Neural cell (in vitro differentiated cells): Measurements from ENCODE around the gene TMUB1. TPM values are rescaled to one million over a fixed set of nuclear protein-coding genes. Genes with fewer than 3 reads are reported as not detected.
A peak's percentile ranks its signal among the peaks of the same experiment; 100 is the strongest.

Experiments used
- H2AFZ ChIP-seq: fragments of 200-600, 300-800 bp; sonication (generic), shearing (Covaris generic); 2 replicates; pipeline ENCODE4 v1.6.0; 2014; ENCODE audit warnings: low read depth, mild to moderate bottlenecking, antibody characterized with exemption, low read length, moderate library complexity
- H3F3A ChIP-seq: fragments of 200-600 bp; shearing (Covaris generic); 2 replicates; pipeline ENCODE4 v1.6.1; 2016; ENCODE audit warnings: mild to moderate bottlenecking, moderate library complexity, mixed read lengths, antibody characterized with exemption, low read length; ENCODE audit not compliant: insufficient read depth, poor library complexity, severe bottlenecking
- H3K27ac ChIP-seq: fragments of 200-600, 300-800 bp; sonication (generic), shearing (Covaris generic); 2 replicates; pipeline ENCODE4 v1.5.1; 2014; ENCODE audit warnings: mild to moderate bottlenecking, low read length, moderate library complexity
- H3K27me3 ChIP-seq: fragments of 300-800, 200-600 bp; sonication (generic), shearing (Covaris generic); 2 replicates; pipeline ENCODE4 v1.6.0; 2014; ENCODE audit warnings: mild to moderate bottlenecking, low read depth, low read length, moderate library complexity; ENCODE audit not compliant: insufficient read depth
- H3K36me3 ChIP-seq: fragments of 300-800, 200-600 bp; sonication (generic), shearing (Covaris generic); 2 replicates; pipeline ENCODE4 v1.5.1; 2014; ENCODE audit warnings: mild to moderate bottlenecking, antibody characterized with exemption, low read length, moderate library complexity; ENCODE audit not compliant: insufficient read depth
- H3K4me2 ChIP-seq: fragments of 300-800, 200-600 bp; sonication (generic), shearing (Covaris generic); 2 replicates; pipeline ENCODE4 v1.6.0; 2014; ENCODE audit warnings: mild to moderate bottlenecking, low read length
- H3K4me3 ChIP-seq: fragments of 300-800, 200-600 bp; sonication (generic), shearing (Covaris generic); 2 replicates; pipeline ENCODE4 v1.5.1; 2014; ENCODE audit warnings: mild to moderate bottlenecking, low read length, moderate library complexity
- H3K79me2 ChIP-seq: fragments of 200-600 bp; shearing (Covaris generic); replicated peaks from 2 replicates; pipeline ENCODE4 v1.6.0; 2014; ENCODE audit warnings: mild to moderate bottlenecking, low read length, moderate library complexity; ENCODE audit not compliant: insufficient read depth
- H3K9ac ChIP-seq: fragments of 300-800, 200-600 bp; sonication (generic), shearing (Covaris generic); 2 replicates; pipeline ENCODE4 v1.6.1; 2016; ENCODE audit warnings: mild to moderate bottlenecking, low read length, mixed read lengths
- H3K9me2 ChIP-seq: fragments of 200-600 bp; shearing (Covaris generic); 2 replicates; pipeline ENCODE4 v1.6.1; 2016; ENCODE audit warnings: mild to moderate bottlenecking, low read length, mixed read lengths; ENCODE audit not compliant: insufficient read depth
- H3K9me3 ChIP-seq: fragments of 200-600, 300-800 bp; sonication (generic), shearing (Covaris generic); 2 replicates; pipeline ENCODE4 v1.6.1; 2016; ENCODE audit warnings: mild to moderate bottlenecking, mixed run types, low read length, moderate library complexity, mixed read lengths
- H4K20me1 ChIP-seq: fragments of 200-600 bp; shearing (Covaris generic); 2 replicates; pipeline ENCODE4 v1.6.1; 2016; ENCODE audit warnings: mild to moderate bottlenecking, mixed run types; ENCODE audit not compliant: insufficient read depth
- EP300 ChIP-seq: fragments of 450-650 bp; conservative IDR thresholded peaks from 2 replicates; pipeline ENCODE4 v1.6.1; 2014; ENCODE audit warnings: antibody characterized with exemption, mild to moderate bottlenecking, moderate library complexity; ENCODE audit not compliant: poor library complexity, severe bottlenecking
- EZH2 ChIP-seq: fragments of 200-600, 300-800 bp; shearing (Covaris generic), sonication (generic); IDR thresholded peaks from 2 replicates; pipeline ENCODE4 v1.6.1; 2014; ENCODE audit warnings: antibody characterized with exemption, low read length, borderline replicate concordance, mild to moderate bottlenecking; ENCODE audit not compliant: insufficient read depth, poor library complexity, severe bottlenecking
- MXI1 ChIP-seq: fragments of 450-650 bp; conservative IDR thresholded peaks from 2 replicates; pipeline ENCODE4 v1.6.1; 2014; ENCODE audit warnings: antibody characterized with exemption, mild to moderate bottlenecking; ENCODE audit not compliant: poor library complexity, severe bottlenecking
- POLR2AphosphoS5 ChIP-seq: IDR thresholded peaks from 2 replicates; pipeline ENCODE4 v1.6.1; 2012
- RAD21 ChIP-seq: fragments of 450-650 bp; conservative IDR thresholded peaks from 2 replicates; pipeline ENCODE4 v1.6.1; 2014; ENCODE audit warnings: antibody characterized with exemption, mild to moderate bottlenecking, moderate library complexity
- SMC3 ChIP-seq: fragments of 450-650 bp; conservative IDR thresholded peaks from 2 replicates; pipeline ENCODE4 v1.6.1; 2014; ENCODE audit warnings: antibody characterized with exemption, mild to moderate bottlenecking, moderate library complexity; ENCODE audit not compliant: poor library complexity
- TAF1 ChIP-seq: IDR thresholded peaks from 2 replicates; pipeline ENCODE4 v1.6.1; 2012; ENCODE audit warnings: low read depth
- polyA plus RNA-seq: library from polyadenylated mRNA; depleted of rRNA; stranded (reverse); fragments of >200 nt; gene quantifications from 2 replicates; pipeline ENCODE4 v1.2.3, GENCODE V29; 2014
- TF ChIP-seq, protein P1 (sequence below): fragments of 450-650 bp; IDR thresholded peaks from 2 replicates; pipeline ENCODE4 v1.5.1; 2014; ENCODE audit warnings: antibody characterized with exemption, mild to moderate bottlenecking, moderate library complexity; ENCODE audit not compliant: poor library complexity, severe bottlenecking
- TF ChIP-seq, protein P2 (sequence below): IDR thresholded peaks from 2 replicates; pipeline ENCODE4 v1.6.1; 2012; ENCODE audit warnings: borderline replicate concordance

Gene TMUB1
- polyA plus RNA-seq, 1 donor from 2014 or later, result 35.2 TPM

DNA sequence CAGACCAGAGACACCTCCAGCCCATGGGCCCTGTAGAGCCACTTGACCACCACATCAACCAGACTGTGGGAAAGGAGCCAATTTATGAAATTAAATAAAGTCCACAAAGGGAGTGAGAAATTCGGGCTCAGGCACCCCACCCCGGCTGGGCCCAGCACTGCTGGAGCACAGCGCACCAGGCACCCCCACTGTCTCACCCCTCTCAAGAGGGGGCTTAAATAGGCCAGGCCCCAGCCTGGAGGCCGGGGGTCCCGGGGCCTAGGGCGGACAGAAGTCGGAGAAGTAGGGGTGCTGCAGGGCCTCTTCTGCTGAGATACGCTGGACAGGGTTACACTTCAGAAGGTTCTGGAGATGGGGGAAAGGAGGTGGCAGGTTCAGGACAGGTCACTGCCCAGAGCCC lies 29.5 kb downstream of the TMUB1 start:
- peaks cover 23% of the 10 kb centered on the region for H3K27me3 ChIP-seq
- TF ChIP-seq EP300 (no peak), POLR2AphosphoS5 (no peak), RAD21 (no peak)
- TF ChIP-seq, protein P1, sequence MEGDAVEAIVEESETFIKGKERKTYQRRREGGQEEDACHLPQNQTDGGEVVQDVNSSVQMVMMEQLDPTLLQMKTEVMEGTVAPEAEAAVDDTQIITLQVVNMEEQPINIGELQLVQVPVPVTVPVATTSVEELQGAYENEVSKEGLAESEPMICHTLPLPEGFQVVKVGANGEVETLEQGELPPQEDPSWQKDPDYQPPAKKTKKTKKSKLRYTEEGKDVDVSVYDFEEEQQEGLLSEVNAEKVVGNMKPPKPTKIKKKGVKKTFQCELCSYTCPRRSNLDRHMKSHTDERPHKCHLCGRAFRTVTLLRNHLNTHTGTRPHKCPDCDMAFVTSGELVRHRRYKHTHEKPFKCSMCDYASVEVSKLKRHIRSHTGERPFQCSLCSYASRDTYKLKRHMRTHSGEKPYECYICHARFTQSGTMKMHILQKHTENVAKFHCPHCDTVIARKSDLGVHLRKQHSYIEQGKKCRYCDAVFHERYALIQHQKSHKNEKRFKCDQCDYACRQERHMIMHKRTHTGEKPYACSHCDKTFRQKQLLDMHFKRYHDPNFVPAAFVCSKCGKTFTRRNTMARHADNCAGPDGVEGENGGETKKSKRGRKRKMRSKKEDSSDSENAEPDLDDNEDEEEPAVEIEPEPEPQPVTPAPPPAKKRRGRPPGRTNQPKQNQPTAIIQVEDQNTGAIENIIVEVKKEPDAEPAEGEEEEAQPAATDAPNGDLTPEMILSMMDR, result no peak
- TF ChIP-seq, protein P2, sequence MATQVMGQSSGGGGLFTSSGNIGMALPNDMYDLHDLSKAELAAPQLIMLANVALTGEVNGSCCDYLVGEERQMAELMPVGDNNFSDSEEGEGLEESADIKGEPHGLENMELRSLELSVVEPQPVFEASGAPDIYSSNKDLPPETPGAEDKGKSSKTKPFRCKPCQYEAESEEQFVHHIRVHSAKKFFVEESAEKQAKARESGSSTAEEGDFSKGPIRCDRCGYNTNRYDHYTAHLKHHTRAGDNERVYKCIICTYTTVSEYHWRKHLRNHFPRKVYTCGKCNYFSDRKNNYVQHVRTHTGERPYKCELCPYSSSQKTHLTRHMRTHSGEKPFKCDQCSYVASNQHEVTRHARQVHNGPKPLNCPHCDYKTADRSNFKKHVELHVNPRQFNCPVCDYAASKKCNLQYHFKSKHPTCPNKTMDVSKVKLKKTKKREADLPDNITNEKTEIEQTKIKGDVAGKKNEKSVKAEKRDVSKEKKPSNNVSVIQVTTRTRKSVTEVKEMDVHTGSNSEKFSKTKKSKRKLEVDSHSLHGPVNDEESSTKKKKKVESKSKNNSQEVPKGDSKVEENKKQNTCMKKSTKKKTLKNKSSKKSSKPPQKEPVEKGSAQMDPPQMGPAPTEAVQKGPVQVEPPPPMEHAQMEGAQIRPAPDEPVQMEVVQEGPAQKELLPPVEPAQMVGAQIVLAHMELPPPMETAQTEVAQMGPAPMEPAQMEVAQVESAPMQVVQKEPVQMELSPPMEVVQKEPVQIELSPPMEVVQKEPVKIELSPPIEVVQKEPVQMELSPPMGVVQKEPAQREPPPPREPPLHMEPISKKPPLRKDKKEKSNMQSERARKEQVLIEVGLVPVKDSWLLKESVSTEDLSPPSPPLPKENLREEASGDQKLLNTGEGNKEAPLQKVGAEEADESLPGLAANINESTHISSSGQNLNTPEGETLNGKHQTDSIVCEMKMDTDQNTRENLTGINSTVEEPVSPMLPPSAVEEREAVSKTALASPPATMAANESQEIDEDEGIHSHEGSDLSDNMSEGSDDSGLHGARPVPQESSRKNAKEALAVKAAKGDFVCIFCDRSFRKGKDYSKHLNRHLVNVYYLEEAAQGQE, result no peak

DNA sequence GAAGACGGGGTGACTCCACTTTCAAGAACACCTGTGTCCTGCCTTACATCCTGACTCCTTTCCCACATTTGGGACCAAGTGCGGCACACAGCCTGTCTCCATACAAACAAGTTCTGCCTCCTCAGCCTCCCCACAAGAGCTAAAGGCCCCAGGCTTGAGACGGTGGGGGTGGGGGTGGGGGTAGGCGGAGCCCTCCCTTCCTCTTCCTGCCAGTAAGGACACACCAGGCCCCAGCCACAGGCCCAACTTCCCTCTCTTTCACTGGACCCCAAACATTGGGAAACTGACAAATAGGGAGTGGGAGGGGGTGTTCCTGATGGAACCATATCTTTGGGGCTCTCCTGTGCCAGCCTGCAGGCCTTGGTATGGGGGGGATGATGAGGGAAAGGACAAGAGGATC lies 30.2 kb downstream of the TMUB1 start:
- Histone ChIP-seq H3K4me3 (no peak overlapping the region), H3K4me2 (no peak overlapping the region), H3K79me2 (no peaks in the 10 kb centered on the region), H3K27me3 (peaks cover 23% of the 10 kb centered on the region), H3K9ac (no peak overlapping the region), H4K20me1 (no peaks in the 10 kb centered on the region), H3K9me2 (no peaks in the 10 kb centered on the region), H3F3A (no peaks in the 10 kb centered on the region), H3K9me3 (no peaks in the 10 kb centered on the region), H3K27ac (no peak overlapping the region), H3K36me3 (no peaks in the 10 kb centered on the region), H2AFZ (no peak overlapping the region)
- TF ChIP-seq EP300 (no peak), SMC3 (no peak), POLR2AphosphoS5 (no peak), TAF1 (no peak), MXI1 (no peak)

More for the DNA sequence above, 29.5 kb downstream of the TMUB1 start:
- Histone ChIP-seq H3K27ac (no peak overlapping the region), H3K36me3 (no peaks in the 10 kb centered on the region), H3K4me3 (no peak overlapping the region), H4K20me1 (no peaks in the 10 kb centered on the region), H3F3A (peaks cover 6% of the 10 kb centered on the region), H3K9me3 (no peaks in the 10 kb centered on the region), H3K9ac (no peak overlapping the region), H3K79me2 (no peaks in the 10 kb centered on the region), H2AFZ (no peak overlapping the region), H3K9me2 (no peaks in the 10 kb centered on the region), H3K4me2 (no peak overlapping the region)

DNA sequence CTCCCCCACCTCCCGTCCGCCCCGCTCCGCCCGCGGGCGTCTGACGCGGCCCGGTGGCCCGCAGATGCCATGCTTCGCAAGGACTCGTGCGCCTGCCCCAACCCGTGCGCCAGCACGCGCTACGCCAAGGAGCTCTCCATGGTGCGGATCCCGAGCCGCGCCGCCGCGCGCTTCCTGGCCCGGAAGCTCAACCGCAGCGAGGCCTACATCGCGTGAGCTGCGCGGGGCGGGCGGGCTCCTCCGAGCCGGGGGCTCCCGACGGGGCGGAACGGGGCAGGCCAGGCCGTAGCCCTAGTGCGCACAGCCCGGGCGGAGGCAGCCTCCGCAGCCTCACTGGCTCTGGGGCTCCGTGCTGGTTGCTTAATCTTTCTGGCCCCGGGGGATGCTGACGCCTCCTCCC lies 32.2 kb downstream of the TMUB1 start:
- Histone ChIP-seq H3K27ac (no peak overlapping the region), H3K36me3 (no peaks in the 10 kb centered on the region), H3F3A (no peaks in the 10 kb centered on the region), H3K9me3 (no peaks in the 10 kb centered on the region), H3K27me3 (peaks cover 23% of the 10 kb centered on the region), H2AFZ (no peak overlapping the region), H3K79me2 (no peaks in the 10 kb centered on the region), H3K4me3 (peak overlapping the region; percentile 43), H3K4me2 (no peak overlapping the region), H3K9ac (no peak overlapping the region), H4K20me1 (no peaks in the 10 kb centered on the region), H3K9me2 (no peaks in the 10 kb centered on the region)
- TF ChIP-seq POLR2AphosphoS5 (no peak), SMC3 (no peak), EP300 (no peak), MXI1 (no peak), EZH2 (no peak), RAD21 (no peak), TAF1 (no peak)
- TF ChIP-seq, protein P1, result no peak
- TF ChIP-seq, protein P2, result peak; percentile 37
